KMS-11 (cell line): ENCODE results near the gene EIF2B2.

Experiments used
- H2AFZ ChIP-seq: fragments of 200-600 bp; sonication (generic); 2 replicates; pipeline ENCODE4 v1.6.1; 2016; ENCODE audit warnings: antibody characterized with exemption, mixed run types, low read depth
- H3K27ac ChIP-seq: fragments of 200-600 bp; sonication (generic); 2 replicates; pipeline ENCODE4 v1.6.1; 2016; ENCODE audit warnings: mild to moderate bottlenecking, mixed run types
- H3K27me3 ChIP-seq: fragments of 200-600 bp; sonication (generic); 2 replicates; pipeline ENCODE4 v1.6.1; 2017; ENCODE audit warnings: mild to moderate bottlenecking, low read depth, mixed run types, moderate library complexity; ENCODE audit not compliant: insufficient read depth
- H3K36me3 ChIP-seq: fragments of 200-600 bp; sonication (generic); 2 replicates; pipeline ENCODE4 v1.6.1; 2017; ENCODE audit warnings: mild to moderate bottlenecking, mixed run types; ENCODE audit not compliant: insufficient read depth
- H3K4me1 ChIP-seq: fragments of 200-600 bp; sonication (generic); 2 replicates; pipeline ENCODE4 v1.6.1; 2016; ENCODE audit warnings: mild to moderate bottlenecking, low read depth, mixed run types; ENCODE audit not compliant: poor library complexity, severe bottlenecking
- H3K4me2 ChIP-seq: fragments of 200-600 bp; sonication (generic); 2 replicates; pipeline ENCODE4 v1.7.0; 2016; ENCODE audit warnings: mild to moderate bottlenecking, mixed run types
- H3K4me3 ChIP-seq: fragments of 200-600 bp; sonication (generic); IDR thresholded peaks from 2 replicates; pipeline ENCODE4 v1.6.1; 2017; ENCODE audit warnings: low read depth, low read length, mixed read lengths; ENCODE audit not compliant: insufficient read depth
- H3K79me2 ChIP-seq: fragments of 200-600 bp; sonication (generic); 2 replicates; pipeline ENCODE4 v1.6.1; 2016; ENCODE audit warnings: low read depth, mixed run types; ENCODE audit not compliant: insufficient read depth
- H3K9ac ChIP-seq: fragments of 200-600 bp; sonication (generic); 2 replicates; pipeline ENCODE4 v1.6.1; 2016; ENCODE audit warnings: mild to moderate bottlenecking, mixed run types
- H4K20me1 ChIP-seq: fragments of 200-600 bp; sonication (generic); 2 replicates; pipeline ENCODE4 v1.6.1; 2016; ENCODE audit warnings: mild to moderate bottlenecking, mixed run types; ENCODE audit not compliant: insufficient read depth
- TF ChIP-seq, protein P1 (sequence below): fragments of 200-600 bp; sonication (generic); conservative IDR thresholded peaks from 2 replicates; pipeline ENCODE4 v1.6.1; 2017; ENCODE audit warnings: low read depth, mild to moderate bottlenecking, antibody characterized with exemption, low read length, moderate library complexity, mixed read lengths

Gene EIF2B2

DNA sequence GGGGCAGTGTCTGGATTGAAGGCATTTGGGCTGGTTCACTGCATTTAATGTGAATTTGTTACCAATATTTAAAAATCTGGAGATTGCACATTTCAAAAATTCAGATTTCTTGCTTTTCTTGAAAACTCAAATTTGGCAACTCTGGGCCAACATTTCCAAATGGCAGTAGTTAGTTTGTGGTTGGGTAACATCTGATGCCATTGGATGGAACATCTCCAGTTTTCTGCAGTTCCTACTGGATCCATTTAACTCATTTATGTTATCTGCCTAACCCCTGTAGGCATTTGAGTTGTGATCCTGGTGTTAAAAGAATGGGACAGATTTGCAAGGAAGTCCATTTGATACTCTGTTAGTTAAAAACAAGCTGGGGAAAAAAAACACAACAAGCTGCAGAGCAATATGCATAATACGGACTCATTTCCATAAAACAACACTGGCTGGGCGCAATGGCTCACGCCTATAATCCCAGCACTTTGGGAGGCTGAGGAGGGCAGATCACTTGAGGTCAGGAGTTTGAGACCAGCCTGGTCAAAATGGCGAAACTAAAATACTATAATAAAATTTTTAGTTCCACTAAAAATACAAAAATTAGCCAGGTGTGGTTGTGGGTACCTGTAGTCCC lies 7.9 kb downstream of the EIF2B2 start:
- Histone ChIP-seq H4K20me1 (no peaks in the 10 kb centered on the region), H3K27ac (no peak overlapping the region), H2AFZ (no peak overlapping the region), H3K36me3 (no peaks in the 10 kb centered on the region), H3K4me1 (no peaks in the 10 kb centered on the region), H3K27me3 (no peaks in the 10 kb centered on the region), H3K4me2 (no peak overlapping the region), H3K4me3 (no peak overlapping the region), H3K9ac (no peak overlapping the region), H3K79me2 (no peaks in the 10 kb centered on the region)
- TF ChIP-seq, protein P1, sequence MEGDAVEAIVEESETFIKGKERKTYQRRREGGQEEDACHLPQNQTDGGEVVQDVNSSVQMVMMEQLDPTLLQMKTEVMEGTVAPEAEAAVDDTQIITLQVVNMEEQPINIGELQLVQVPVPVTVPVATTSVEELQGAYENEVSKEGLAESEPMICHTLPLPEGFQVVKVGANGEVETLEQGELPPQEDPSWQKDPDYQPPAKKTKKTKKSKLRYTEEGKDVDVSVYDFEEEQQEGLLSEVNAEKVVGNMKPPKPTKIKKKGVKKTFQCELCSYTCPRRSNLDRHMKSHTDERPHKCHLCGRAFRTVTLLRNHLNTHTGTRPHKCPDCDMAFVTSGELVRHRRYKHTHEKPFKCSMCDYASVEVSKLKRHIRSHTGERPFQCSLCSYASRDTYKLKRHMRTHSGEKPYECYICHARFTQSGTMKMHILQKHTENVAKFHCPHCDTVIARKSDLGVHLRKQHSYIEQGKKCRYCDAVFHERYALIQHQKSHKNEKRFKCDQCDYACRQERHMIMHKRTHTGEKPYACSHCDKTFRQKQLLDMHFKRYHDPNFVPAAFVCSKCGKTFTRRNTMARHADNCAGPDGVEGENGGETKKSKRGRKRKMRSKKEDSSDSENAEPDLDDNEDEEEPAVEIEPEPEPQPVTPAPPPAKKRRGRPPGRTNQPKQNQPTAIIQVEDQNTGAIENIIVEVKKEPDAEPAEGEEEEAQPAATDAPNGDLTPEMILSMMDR: no peak

DNA sequence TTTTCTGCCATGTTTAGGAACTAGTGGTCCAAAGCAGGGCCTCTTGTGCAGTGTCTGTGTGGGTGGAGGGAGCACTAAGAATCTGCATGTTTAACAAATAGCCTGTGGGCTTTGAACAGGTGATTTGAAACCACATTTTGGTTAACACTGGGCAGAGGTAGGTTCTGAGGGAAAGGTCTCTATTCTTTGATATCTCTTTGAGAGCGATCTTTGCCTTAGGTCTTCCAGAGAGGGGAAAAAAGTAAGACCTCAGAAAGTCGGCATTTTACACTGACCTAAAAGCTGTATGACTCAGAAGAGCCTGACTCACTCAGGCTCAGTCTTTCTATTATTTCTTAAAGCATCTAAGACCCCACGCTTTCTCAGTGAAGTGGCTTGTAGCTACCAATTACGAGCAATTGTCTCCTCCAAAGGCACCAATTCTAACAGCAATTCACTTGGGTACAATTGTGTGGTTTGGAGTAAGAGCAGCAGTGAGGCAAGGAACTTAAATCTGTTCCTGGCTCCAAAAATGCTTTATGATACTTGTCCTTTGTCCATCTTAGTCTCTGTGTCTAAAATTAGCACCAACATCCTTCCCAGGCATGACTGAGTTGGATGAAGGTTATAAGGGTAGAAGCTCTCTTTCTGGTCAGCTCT lies 8.8 kb downstream of the EIF2B2 start:
- Histone ChIP-seq H3K27ac (no peak overlapping the region), H3K79me2 (no peaks in the 10 kb centered on the region), H4K20me1 (no peaks in the 10 kb centered on the region), H3K27me3 (no peaks in the 10 kb centered on the region), H3K4me2 (no peak overlapping the region), H3K36me3 (no peaks in the 10 kb centered on the region), H3K4me1 (no peaks in the 10 kb centered on the region), H3K9ac (no peak overlapping the region), H2AFZ (no peak overlapping the region), H3K4me3 (no peak overlapping the region)
- TF ChIP-seq, protein P1: no peak

DNA sequence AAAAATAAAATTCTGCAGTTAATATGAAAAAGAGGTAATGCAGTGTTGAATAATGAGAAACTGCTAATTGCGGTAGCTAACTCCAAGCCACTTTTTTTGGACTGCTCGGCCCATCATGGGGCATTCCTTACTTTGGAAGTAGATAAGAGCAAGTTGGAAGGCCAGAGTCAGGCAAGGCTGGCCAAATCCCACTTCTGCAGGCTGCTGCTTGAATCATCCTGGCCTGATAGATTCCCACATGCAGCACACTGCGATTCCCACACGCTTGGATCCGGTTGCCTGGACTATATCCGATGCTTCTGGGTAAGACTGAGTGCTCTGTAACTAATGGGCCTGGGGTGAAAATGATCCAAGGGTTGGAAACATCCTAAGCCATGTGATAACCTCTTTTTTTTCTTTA lies 10.6 kb downstream of the EIF2B2 start:
- no peak overlapping the region for H2AFZ ChIP-seq
- no peak overlapping the region for H3K4me3 ChIP-seq
- H3K79me2 ChIP-seq: no peaks in the 10 kb centered on the region
- H3K9ac ChIP-seq: no peak overlapping the region
- TF ChIP-seq, protein P1: no peak
- no peaks in the 10 kb centered on the region for H3K27me3 ChIP-seq
- no peaks in the 10 kb centered on the region for H3K36me3 ChIP-seq
- H4K20me1 ChIP-seq: no peaks in the 10 kb centered on the region
- H3K4me1 ChIP-seq: no peaks in the 10 kb centered on the region
- no peak overlapping the region for H3K4me2 ChIP-seq
- H3K27ac ChIP-seq: no peak overlapping the region

DNA sequence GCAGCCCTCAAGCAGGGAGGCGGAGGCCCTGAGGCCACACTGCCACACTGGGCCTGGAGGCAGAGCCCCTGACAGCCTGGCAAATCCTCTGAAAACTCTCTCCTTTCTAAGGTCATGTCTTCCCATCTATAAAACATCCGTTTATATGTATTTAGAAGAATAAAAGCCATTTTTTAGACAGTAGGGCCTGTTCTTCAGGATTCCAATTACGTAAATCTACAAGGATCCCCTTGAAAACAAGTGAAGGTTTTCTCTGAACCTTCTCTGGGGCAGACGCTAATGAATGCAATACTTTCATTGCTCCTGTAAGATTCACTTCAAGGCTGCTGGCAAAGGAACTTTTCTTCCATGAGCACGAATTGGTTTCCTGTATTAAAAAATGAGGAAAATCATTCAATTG lies 12.8 kb downstream of the EIF2B2 start:
- Histone ChIP-seq H3K27ac (no peak overlapping the region), H3K9ac (no peak overlapping the region), H3K79me2 (no peaks in the 10 kb centered on the region), H3K4me3 (no peak overlapping the region), H3K4me2 (no peak overlapping the region), H3K4me1 (no peaks in the 10 kb centered on the region), H3K27me3 (no peaks in the 10 kb centered on the region), H2AFZ (no peak overlapping the region), H4K20me1 (no peaks in the 10 kb centered on the region), H3K36me3 (no peaks in the 10 kb centered on the region)
- TF ChIP-seq, protein P1: no peak
